Measurements from ENCODE around the gene HOXA4. TPM values are rescaled to one million over a fixed set of nuclear protein-coding genes. Genes with fewer than 3 reads are reported as not detected.

The HOXA4 gene
- total RNA-seq, 1 experiment from 2014 or later: 1.2 TPM

DNA sequence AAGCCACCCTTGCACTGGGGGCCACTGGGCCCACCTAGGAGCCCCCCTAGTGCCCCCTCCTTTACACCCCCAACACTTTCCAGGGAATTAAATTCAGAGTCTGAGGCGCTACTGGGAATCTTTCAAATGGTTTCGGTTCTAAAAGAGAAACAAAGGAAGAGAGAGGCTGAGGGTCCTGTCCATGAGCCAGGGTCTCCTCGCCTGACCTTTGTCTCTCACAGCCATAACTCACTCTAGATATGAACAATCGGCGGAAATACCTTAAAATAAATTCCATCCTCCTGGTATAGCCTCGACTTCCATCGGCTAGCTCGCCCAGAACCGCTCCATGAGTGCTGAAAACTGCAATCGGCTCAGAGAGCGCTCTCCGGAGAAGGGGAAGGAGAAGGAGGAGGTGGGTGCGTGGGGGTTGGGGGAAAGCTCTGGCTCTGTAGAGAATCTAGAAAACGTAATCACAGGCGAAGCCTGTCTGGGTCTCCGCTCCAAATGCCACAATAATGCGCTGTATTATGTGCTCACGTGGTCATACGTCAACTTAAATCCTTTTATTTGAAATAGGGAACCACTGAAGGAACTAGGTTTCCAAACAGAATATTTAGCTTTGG, 12.6 kb downstream of the HOXA4 start:
- no peak for DNase-seq (ENCODE audit: low spot score)

DNA sequence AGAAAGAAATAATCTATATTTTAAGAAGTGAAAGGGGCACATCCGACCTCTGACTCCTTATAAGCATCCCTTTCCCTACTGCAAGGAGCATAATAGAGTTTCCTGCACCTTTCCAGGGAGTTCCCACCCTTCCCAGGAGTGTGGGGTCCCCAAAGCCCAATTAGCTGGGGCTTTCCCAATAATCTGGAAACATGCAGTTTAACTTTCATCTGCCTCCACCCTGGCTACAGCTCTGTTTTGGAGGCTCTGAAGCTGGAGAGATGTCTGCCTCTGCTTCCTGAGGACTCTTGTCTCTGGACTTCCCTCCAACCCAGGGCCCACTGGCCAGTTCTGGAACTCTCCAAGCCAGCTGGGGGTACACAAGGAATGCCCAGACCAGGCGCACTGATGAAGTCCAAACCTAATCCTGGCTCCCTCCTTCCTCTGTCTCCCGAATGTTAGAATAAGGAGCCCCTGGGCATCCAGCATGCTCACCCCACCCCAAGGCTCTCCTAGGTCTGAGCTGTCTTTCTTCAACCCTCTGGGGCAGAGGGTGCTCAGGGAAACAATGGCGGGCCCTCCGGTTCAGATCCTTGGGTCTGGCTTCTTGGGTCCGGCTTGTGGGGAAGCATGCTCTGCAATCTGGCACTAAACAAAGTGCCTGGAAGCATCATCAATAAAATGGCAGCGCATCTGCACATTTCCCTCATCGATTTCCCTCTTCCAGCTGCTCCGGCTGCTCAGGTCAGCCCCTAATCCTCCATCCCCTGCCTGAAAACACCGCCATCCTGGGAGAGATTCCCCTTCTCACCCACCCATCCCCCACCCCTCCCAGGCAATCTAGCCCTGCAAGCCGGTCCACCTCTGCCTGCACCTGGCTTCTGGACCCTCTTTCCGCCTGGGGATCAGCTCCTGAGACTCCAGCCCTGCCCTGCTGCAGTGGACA, 13.3 kb downstream of the HOXA4 start:
- no peak for DNase-seq (ENCODE audit: low spot score)

- no peak for DNase-seq (ENCODE audit: low spot score)
Measured at GRCh38 chr7:27116031-27116961, 14.3 kb downstream of the HOXA4 start.

- DNase-seq (ENCODE audit: low spot score): peak; percentile 97
Measured at GRCh38 chr7:27115221-27116026, 15.1 kb downstream of the HOXA4 start.

GRCh38 chr7:27114881-27115220, 15.7 kb downstream of the HOXA4 start:
- DNase-seq (ENCODE audit: low spot score): no peak

DNA sequence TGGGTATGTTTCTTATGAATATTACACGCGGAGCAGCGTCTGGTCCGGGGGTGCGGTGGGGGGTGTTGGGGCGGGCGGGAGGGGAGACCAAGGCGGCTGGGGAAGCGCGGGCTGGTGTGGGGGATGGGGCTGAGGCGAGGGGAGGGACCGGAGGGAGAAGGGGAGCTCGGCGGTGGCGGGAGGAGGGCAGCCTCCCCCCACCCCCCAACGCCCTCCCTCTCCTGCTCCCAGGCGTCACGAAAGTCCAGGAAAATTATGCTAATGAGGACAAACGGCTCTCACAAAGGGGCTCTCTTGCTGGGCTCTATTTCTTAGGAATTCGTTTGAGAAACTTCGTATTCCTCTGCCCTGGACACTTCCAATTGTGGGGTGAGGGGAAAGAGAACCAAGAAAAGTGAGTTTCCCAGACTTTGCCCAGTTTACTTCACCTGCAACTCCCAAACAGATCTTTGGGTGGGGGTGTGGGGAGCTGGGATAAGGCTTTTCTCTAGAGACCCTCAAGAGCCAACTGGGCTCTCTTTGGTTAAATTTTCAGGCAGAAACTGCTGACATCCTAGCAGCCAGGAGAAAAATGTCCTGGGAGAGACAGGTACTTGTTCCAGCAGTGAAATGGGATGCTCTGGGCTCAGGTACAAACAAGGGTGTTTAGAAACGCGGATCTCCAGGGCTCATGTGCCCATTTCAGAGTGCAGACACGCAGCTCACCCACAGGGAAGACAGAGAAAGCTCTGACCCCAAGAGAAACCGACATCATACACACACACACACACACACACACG, 16.4 kb downstream of the HOXA4 start:
- DNase-seq (ENCODE audit: low spot score): peak; percentile 81

- peak; percentile 94 for DNase-seq (ENCODE audit: low spot score)
Measured at GRCh38 chr7:27112955-27113949, 17.3 kb downstream of the HOXA4 start.

- DNase-seq (ENCODE audit: low spot score): no peak
Measured at GRCh38 chr7:27112361-27112760, 18.2 kb downstream of the HOXA4 start.

DNA sequence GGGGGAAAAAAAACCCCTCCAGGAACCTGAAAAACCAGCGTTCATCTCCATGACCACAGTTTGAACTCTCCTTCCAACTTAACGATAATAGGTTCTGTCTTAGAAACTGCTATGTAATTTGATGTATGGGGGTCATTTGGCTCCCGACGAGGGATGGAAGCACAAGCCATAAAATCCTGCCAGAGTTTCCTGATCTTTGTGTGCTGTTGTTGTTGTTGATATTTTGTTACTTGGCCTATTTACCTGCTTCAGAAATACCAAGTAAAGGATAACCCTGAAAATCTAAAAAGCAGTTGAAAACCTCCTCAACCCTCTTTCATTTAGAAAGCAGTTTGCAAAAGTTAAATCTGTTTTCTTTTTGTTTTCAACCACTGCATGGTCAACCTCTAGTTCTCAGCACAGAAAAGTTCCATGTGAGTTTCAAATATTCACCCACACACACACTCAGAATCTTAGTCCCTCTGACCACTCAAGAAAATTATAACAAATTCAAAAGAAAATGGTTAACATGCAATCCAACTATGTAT, 18.7 kb downstream of the HOXA4 start:
- DNase-seq (ENCODE audit: low spot score): no peak

DNA sequence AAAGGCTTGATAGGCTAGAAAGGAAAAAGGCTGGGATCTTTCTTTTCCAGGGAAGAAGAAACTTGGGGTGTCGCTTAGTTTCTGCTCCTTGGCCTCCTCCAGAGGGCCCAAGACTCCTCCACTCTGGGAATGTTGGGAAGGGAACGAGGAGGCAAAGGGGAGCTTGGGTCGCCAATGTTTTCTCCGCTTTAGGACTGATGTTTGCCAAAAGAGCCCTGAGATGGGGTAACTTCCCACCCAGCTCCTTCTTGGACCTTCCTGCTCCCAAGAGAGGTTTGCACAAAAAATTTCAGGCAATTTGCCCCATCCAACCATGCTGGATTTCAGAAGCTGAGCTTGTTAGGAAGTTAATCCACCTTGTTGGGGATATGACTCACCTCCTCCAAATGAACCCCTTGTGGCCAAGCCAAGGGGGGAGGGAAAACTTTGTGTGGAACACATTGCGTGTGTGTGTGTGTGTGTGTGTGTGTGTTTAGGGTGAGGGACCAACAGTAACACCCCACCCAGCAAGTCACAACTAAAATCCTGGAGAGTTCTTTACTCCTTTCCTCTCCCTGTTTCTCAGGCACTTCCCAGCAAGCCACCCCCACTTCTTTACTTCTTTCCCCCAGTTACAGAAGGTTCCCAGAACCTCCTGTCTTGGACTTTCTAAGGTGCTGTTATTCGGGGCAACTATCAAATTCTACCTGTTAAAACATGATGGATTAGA, 19.4 kb downstream of the HOXA4 start:
- DNase-seq (ENCODE audit: low spot score): peak; percentile 96

DNA sequence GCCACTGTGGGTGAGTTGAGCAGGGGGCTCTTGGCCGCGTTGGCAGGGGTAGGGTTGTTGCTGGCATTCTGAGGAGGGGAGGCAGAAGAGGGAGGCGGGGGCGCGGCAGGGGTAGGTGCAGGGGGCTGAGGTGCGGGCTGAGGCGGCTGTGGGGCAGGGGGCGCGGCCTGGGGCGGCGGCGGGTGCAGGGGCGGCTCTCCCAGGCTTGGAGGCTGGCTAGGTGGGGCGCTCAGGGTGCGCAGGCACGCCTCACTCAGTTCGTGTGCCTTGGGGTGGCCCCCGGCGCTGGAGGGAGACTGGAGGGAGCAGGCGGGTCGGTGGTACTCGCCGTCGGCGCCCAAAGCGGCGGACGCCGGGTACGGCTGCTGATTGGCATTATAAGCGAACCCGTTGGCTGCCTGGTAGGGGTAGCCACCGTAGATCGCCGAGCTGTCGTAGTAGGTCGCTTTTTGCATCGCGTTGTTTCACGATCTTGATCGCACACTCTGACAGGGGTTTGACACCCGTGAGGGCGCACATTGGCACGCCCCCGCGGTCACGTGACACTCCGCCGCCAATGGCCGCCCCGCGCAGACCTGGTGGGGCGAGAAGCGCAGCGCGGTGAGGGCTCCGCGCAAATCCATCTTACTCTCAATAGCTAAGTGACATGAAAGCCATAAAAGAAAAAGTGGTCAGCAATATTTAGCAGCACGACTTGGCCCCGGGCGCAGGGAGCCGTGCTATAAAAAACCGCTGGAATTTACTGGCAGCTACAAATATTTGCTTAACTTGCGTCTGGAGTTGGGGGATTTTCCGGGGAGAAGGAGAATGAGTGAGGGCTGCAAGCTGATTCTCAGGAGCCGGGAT, 20.1 kb downstream of the HOXA4 start:
- DNase-seq (ENCODE audit: low spot score): peak; percentile 96

GRCh38 chr7:27109466-27110185, 20.9 kb downstream of the HOXA4 start:
- no peak for DNase-seq (ENCODE audit: low spot score)

DNA sequence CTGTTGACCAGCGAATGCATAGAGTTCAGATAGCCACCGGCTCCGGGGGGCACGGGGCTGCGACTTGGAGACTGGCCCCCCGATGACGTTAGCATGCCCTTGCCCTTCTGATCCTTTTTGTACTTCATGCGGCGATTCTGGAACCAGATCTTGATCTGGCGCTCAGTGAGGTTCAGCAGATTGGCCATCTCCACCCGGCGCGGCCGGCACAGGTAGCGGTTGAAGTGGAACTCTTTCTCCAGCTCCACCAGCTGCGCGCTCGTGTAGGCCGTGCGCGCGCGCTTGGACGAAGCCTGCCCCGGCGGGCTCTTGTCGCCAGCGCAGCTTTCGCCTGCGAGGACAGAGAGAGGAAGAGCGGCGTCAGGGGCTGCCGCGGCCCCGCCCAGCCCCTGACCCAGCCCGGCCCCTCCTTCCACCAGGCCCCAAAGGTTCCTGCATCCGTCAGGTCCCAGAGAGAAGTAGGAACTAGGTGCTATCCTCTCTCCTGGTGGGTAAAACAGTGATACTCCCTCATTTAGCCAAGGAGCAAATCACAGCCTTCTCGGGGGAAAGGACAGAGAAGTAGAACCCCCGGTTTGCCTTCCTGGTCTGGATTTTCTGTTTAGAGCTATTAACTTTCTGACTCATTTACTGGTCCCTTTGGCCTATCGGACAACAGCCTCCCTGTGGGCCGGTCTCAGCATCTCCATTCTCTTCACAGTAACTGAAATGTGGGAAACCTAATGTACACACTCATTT, 22.0 kb downstream of the HOXA4 start:
- DNase-seq (ENCODE audit: low spot score): no peak

- no peak for DNase-seq (ENCODE audit: low spot score)
Measured at GRCh38 chr7:27107391-27108381, 22.9 kb downstream of the HOXA4 start.

GRCh38 chr7:27106901-27107240, 23.7 kb downstream of the HOXA4 start:
- no peak for DNase-seq (ENCODE audit: low spot score)
